Panc1 (cell line): ENCODE results near the gene TCF25.

Source experiments
- POLR2AphosphoS5 ChIP-seq: IDR thresholded peaks from 2 replicates; pipeline ENCODE4 v1.6.1; 2012; ENCODE audit warnings: mild to moderate bottlenecking, low read depth, low read length, moderate library complexity
- TF ChIP-seq, protein P1 (sequence below): fragments of 450-650 bp; IDR thresholded peaks from 2 replicates; pipeline ENCODE4 v1.5.1; 2017; ENCODE audit warnings: mild to moderate bottlenecking
- TF ChIP-seq, protein P2 (sequence below), 2 experiments: IDR thresholded peaks; 2 replicates each; pipeline ENCODE4 v1.6.1; 2011 to 2012; ENCODE audit warnings: low read depth in 2 of 2, control low read depth in 1 of 2, low read length in 1 of 2, mild to moderate bottlenecking in 1 of 2, moderate library complexity in 1 of 2; ENCODE audit not compliant: insufficient read depth in 1 of 2

- TF ChIP-seq, protein P1, sequence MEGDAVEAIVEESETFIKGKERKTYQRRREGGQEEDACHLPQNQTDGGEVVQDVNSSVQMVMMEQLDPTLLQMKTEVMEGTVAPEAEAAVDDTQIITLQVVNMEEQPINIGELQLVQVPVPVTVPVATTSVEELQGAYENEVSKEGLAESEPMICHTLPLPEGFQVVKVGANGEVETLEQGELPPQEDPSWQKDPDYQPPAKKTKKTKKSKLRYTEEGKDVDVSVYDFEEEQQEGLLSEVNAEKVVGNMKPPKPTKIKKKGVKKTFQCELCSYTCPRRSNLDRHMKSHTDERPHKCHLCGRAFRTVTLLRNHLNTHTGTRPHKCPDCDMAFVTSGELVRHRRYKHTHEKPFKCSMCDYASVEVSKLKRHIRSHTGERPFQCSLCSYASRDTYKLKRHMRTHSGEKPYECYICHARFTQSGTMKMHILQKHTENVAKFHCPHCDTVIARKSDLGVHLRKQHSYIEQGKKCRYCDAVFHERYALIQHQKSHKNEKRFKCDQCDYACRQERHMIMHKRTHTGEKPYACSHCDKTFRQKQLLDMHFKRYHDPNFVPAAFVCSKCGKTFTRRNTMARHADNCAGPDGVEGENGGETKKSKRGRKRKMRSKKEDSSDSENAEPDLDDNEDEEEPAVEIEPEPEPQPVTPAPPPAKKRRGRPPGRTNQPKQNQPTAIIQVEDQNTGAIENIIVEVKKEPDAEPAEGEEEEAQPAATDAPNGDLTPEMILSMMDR = no peak
- TF ChIP-seq, protein P2, sequence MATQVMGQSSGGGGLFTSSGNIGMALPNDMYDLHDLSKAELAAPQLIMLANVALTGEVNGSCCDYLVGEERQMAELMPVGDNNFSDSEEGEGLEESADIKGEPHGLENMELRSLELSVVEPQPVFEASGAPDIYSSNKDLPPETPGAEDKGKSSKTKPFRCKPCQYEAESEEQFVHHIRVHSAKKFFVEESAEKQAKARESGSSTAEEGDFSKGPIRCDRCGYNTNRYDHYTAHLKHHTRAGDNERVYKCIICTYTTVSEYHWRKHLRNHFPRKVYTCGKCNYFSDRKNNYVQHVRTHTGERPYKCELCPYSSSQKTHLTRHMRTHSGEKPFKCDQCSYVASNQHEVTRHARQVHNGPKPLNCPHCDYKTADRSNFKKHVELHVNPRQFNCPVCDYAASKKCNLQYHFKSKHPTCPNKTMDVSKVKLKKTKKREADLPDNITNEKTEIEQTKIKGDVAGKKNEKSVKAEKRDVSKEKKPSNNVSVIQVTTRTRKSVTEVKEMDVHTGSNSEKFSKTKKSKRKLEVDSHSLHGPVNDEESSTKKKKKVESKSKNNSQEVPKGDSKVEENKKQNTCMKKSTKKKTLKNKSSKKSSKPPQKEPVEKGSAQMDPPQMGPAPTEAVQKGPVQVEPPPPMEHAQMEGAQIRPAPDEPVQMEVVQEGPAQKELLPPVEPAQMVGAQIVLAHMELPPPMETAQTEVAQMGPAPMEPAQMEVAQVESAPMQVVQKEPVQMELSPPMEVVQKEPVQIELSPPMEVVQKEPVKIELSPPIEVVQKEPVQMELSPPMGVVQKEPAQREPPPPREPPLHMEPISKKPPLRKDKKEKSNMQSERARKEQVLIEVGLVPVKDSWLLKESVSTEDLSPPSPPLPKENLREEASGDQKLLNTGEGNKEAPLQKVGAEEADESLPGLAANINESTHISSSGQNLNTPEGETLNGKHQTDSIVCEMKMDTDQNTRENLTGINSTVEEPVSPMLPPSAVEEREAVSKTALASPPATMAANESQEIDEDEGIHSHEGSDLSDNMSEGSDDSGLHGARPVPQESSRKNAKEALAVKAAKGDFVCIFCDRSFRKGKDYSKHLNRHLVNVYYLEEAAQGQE (IDR thresholded peaks at IDR 0.05; ENCODE audit: insufficient read depth in 1 of 2, low read depth in 2 of 2, low read length in 1 of 2) = no peak
- no peak for TF ChIP-seq POLR2AphosphoS5
Observed at GRCh38 chr16:89954462-89954861, 81.1 kb downstream of the TCF25 start.
